HepG2 (cell line): ENCODE measurements around the gene TPBGL. TPM values are rescaled to one million over a fixed set of nuclear protein-coding genes. Genes with fewer than 3 reads are reported as not detected.

Experiments
- ADNP ChIP-seq: sonication (generic); formaldehyde crosslinking; IDR thresholded peaks from 2 replicates; pipeline ENCODE4 v1.4.0; 2020; ENCODE audit warnings: missing genetic modification reagents
- ATF1 ChIP-seq: IDR thresholded peaks from 2 replicates; pipeline ENCODE4 v1.6.1; 2016; ENCODE audit warnings: mild to moderate bottlenecking, control low read depth
- CCAR2 ChIP-seq: fragments of 200-400 bp; formaldehyde crosslinking; optimal IDR thresholded peaks from 2 replicates; pipeline ENCODE3; 2018; ENCODE audit warnings: low read depth, mild to moderate bottlenecking, low read length, moderate library complexity
- CENPT ChIP-seq: sonication (generic); formaldehyde crosslinking; IDR thresholded peaks from 2 replicates; pipeline ENCODE4 v1.8.0; 2022; ENCODE audit warnings: low read depth, mild to moderate bottlenecking, moderate library complexity, missing genetic modification reagents
- JUND ChIP-seq: sonication (generic); formaldehyde crosslinking; IDR thresholded peaks from 2 replicates; pipeline ENCODE4 v1.8.0; 2022; ENCODE audit warnings: mild to moderate bottlenecking, missing genetic modification reagents
- KLF13 ChIP-seq: sonication (generic); formaldehyde crosslinking; IDR thresholded peaks from 2 replicates; pipeline ENCODE4 v1.4.0; 2020; ENCODE audit warnings: mild to moderate bottlenecking, missing genetic modification reagents
- MEIS2 ChIP-seq: sonication (generic); formaldehyde crosslinking; IDR thresholded peaks from 2 replicates; pipeline ENCODE4 v1.9.0; 2021; ENCODE audit warnings: mild to moderate bottlenecking, missing genetic modification reagents
- MTA3 ChIP-seq: sonication (generic); formaldehyde crosslinking; IDR thresholded peaks from 2 replicates; pipeline ENCODE4 v1.4.0; 2020; ENCODE audit warnings: missing genetic modification reagents
- NFE2L1 ChIP-seq: sonication (generic); formaldehyde crosslinking; IDR thresholded peaks from 2 replicates; pipeline ENCODE4 v1.4.0; 2020; ENCODE audit warnings: missing genetic modification reagents, mild to moderate bottlenecking, borderline replicate concordance
- PRMT3 ChIP-seq: sonication (generic); formaldehyde crosslinking; IDR thresholded peaks from 2 replicates; pipeline ENCODE4 v1.8.1; 2022; ENCODE audit warnings: low read depth, mild to moderate bottlenecking, moderate library complexity, missing genetic modification reagents, borderline replicate concordance
- SMARCE1 ChIP-seq: fragments of 450-650 bp; IDR thresholded peaks from 2 replicates; pipeline ENCODE4 v1.6.1; 2017; ENCODE audit warnings: borderline replicate concordance
- SRSF9 ChIP-seq: fragments of 200-400 bp; formaldehyde crosslinking; IDR thresholded peaks from 2 replicates; pipeline ENCODE4 v1.6.1; 2018; ENCODE audit warnings: borderline replicate concordance, mild to moderate bottlenecking, low read depth, low read length; ENCODE audit not compliant: insufficient read depth, poor library complexity, severe bottlenecking
- TMF1 ChIP-seq: sonication (generic); formaldehyde crosslinking; IDR thresholded peaks from 2 replicates; pipeline ENCODE4 v1.8.1; 2022; ENCODE audit warnings: low read depth, missing genetic modification reagents
- TP53 ChIP-seq: sonication (generic); formaldehyde crosslinking; conservative IDR thresholded peaks from 2 replicates; pipeline ENCODE4 v1.4.0; 2020; ENCODE audit warnings: missing genetic modification reagents
- ZBTB1 ChIP-seq: sonication (generic); formaldehyde crosslinking; IDR thresholded peaks from 2 replicates; pipeline ENCODE4 v1.4.0; 2020; ENCODE audit warnings: missing genetic modification reagents, borderline replicate concordance
- ZFP82 ChIP-seq: sonication (generic); formaldehyde crosslinking; IDR thresholded peaks from 2 replicates; pipeline ENCODE4 v1.5.1; 2020; ENCODE audit warnings: mild to moderate bottlenecking, missing genetic modification reagents, borderline replicate concordance
- ZNF251 ChIP-seq: sonication (generic); formaldehyde crosslinking; IDR thresholded peaks from 2 replicates; pipeline ENCODE4 v1.9.0; 2021; ENCODE audit warnings: mild to moderate bottlenecking, missing genetic modification reagents
- ZNF34 ChIP-seq: sonication (generic); formaldehyde crosslinking; IDR thresholded peaks from 2 replicates; pipeline ENCODE4 v1.4.0; 2020; ENCODE audit warnings: mild to moderate bottlenecking, missing genetic modification reagents, borderline replicate concordance
- ZNF343 ChIP-seq: sonication (generic); formaldehyde crosslinking; IDR thresholded peaks from 2 replicates; pipeline ENCODE4 v1.4.0; 2020; ENCODE audit warnings: mild to moderate bottlenecking, missing genetic modification reagents
- polyA plus RNA-seq, 8 experiments: library from polyadenylated mRNA; depleted of rRNA in 3 of 8; stranded (reverse) in 7 of 8; unstranded in 1 of 8; fragments of >200 nt; fragmentation: Illumina TruSeq in 4 of 8; extraction: Trizol in 4 of 8; gene quantifications; 2 replicates each; pipeline versions ENCODE4 v1.2.1 to v1.2.3, GENCODE V29; 2011 to 2016; ENCODE audit warnings: low read depth in 4 of 8, missing spikeins in 1 of 8, mixed read lengths in 1 of 8; ENCODE audit not compliant: insufficient read depth in 1 of 8
- total RNA-seq, 5 experiments: library from RNA; depleted of rRNA; stranded (reverse); fragments of >200 nt; fragmentation: Illumina TruSeq; extraction: Trizol; gene quantifications; 2 replicates each; pipeline ENCODE4 v1.2.3, GENCODE V29; 2016; ENCODE audit warnings: low read depth in 1 of 5
- TF ChIP-seq, protein P1 (sequence below): fragments of 450-650 bp; IDR thresholded peaks from 2 replicates; pipeline ENCODE4 v1.6.1; 2017; ENCODE audit warnings: mild to moderate bottlenecking
- TF ChIP-seq, protein P2 (sequence below): sonication (generic); formaldehyde crosslinking; IDR thresholded peaks from 2 replicates; pipeline ENCODE4 v1.4.0; 2020; ENCODE audit warnings: missing genetic modification reagents, borderline replicate concordance
- TF ChIP-seq, protein P3 (sequence below): sonication (generic); formaldehyde crosslinking; IDR thresholded peaks from 2 replicates; pipeline ENCODE4 v1.5.0; 2020; ENCODE audit warnings: mild to moderate bottlenecking, missing genetic modification reagents
- TF ChIP-seq, protein P4 (sequence below): sonication (generic); formaldehyde crosslinking; IDR thresholded peaks from 2 replicates; pipeline ENCODE4 v1.8.1; 2023; ENCODE audit warnings: mild to moderate bottlenecking, missing genetic modification reagents, borderline replicate concordance

TPBGL gene
- total and polyA plus RNA-seq, 2 of the 13 experiments (the other 11 are each of a cell fraction or from before 2014, with no cell fraction given) = not detected

DNA sequence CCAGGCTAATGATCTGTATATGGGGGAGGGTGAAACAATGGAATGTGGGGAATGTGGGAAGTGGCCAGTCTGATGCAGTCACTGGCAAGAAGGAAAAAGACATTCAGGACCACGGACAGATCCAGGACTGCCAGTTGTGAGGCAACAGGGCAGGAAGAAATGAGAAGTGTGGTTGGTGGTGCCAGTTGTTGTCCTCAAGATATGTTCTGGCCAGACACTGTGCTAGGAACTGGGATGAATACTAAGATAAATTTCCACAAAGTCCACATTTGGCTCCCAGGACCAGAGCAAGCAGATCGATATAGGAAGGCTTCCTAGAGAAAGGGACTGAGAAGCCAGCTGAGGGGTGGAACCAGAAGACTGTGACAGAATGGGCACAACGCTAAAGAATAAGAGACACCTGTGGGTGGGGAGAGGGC lies 6.8 kb upstream of the TPBGL start (continued):
- TF ChIP-seq, protein P1, sequence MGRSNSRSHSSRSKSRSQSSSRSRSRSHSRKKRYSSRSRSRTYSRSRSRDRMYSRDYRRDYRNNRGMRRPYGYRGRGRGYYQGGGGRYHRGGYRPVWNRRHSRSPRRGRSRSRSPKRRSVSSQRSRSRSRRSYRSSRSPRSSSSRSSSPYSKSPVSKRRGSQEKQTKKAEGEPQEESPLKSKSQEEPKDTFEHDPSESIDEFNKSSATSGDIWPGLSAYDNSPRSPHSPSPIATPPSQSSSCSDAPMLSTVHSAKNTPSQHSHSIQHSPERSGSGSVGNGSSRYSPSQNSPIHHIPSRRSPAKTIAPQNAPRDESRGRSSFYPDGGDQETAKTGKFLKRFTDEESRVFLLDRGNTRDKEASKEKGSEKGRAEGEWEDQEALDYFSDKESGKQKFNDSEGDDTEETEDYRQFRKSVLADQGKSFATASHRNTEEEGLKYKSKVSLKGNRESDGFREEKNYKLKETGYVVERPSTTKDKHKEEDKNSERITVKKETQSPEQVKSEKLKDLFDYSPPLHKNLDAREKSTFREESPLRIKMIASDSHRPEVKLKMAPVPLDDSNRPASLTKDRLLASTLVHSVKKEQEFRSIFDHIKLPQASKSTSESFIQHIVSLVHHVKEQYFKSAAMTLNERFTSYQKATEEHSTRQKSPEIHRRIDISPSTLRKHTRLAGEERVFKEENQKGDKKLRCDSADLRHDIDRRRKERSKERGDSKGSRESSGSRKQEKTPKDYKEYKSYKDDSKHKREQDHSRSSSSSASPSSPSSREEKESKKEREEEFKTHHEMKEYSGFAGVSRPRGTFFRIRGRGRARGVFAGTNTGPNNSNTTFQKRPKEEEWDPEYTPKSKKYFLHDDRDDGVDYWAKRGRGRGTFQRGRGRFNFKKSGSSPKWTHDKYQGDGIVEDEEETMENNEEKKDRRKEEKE = no peak
- no peak for TF ChIP-seq KLF13 (CRISPR knock-in tag)
- no peak for TF ChIP-seq ADNP (CRISPR knock-in tag)
- TF ChIP-seq CCAR2 = no peak
- no peak for TF ChIP-seq MTA3 (CRISPR knock-in tag)
- no peak for TF ChIP-seq PRMT3 (CRISPR knock-in tag)
- TF ChIP-seq, protein P2, sequence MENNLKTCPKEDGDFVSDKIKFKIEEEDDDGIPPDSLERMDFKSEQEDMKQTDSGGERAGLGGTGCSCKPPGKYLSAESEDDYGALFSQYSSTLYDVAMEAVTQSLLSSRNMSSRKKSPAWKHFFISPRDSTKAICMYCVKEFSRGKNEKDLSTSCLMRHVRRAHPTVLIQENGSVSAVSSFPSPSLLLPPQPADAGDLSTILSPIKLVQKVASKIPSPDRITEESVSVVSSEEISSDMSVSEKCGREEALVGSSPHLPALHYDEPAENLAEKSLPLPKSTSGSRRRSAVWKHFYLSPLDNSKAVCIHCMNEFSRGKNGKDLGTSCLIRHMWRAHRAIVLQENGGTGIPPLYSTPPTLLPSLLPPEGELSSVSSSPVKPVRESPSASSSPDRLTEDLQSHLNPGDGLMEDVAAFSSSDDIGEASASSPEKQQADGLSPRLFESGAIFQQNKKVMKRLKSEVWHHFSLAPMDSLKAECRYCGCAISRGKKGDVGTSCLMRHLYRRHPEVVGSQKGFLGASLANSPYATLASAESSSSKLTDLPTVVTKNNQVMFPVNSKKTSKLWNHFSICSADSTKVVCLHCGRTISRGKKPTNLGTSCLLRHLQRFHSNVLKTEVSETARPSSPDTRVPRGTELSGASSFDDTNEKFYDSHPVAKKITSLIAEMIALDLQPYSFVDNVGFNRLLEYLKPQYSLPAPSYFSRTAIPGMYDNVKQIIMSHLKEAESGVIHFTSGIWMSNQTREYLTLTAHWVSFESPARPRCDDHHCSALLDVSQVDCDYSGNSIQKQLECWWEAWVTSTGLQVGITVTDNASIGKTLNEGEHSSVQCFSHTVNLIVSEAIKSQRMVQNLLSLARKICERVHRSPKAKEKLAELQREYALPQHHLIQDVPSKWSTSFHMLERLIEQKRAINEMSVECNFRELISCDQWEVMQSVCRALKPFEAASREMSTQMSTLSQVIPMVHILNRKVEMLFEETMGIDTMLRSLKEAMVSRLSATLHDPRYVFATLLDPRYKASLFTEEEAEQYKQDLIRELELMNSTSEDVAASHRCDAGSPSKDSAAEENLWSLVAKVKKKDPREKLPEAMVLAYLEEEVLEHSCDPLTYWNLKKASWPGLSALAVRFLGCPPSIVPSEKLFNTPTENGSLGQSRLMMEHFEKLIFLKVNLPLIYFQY (CRISPR knock-in tag) = peak; percentile 74
- TF ChIP-seq, protein P3, sequence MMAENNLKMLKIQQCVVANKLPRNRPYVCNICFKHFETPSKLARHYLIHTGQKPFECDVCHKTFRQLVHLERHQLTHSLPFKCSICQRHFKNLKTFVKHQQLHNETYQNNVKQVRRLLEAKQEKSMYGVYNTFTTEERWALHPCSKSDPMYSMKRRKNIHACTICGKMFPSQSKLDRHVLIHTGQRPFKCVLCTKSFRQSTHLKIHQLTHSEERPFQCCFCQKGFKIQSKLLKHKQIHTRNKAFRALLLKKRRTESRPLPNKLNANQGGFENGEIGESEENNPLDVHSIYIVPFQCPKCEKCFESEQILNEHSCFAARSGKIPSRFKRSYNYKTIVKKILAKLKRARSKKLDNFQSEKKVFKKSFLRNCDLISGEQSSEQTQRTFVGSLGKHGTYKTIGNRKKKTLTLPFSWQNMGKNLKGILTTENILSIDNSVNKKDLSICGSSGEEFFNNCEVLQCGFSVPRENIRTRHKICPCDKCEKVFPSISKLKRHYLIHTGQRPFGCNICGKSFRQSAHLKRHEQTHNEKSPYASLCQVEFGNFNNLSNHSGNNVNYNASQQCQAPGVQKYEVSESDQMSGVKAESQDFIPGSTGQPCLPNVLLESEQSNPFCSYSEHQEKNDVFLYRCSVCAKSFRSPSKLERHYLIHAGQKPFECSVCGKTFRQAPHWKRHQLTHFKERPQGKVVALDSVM (CRISPR knock-in tag) = no peak
- no peak for TF ChIP-seq SMARCE1
- no peak for TF ChIP-seq NFE2L1 (CRISPR knock-in tag)
- no peak for TF ChIP-seq TP53
- no peak for TF ChIP-seq ZNF34 (CRISPR knock-in tag)
- TF ChIP-seq ZBTB1 (CRISPR knock-in tag) = no peak
- 0 out of 2 replicates have a peak, but pooled peaks have one; percentile 38 for TF ChIP-seq MEIS2 (CRISPR knock-in tag)
- no peak for TF ChIP-seq ZFP82 (CRISPR knock-in tag)
- no peak for TF ChIP-seq JUND (CRISPR knock-in tag)
- no peak for TF ChIP-seq ATF1 (CRISPR knock-in tag)
- no peak for TF ChIP-seq ZNF251 (CRISPR knock-in tag)
- no peak for TF ChIP-seq TMF1 (CRISPR knock-in tag)
- TF ChIP-seq SRSF9 = no peak
- no peak for TF ChIP-seq ZNF343 (CRISPR knock-in tag)
- TF ChIP-seq CENPT = no peak
- TF ChIP-seq, protein P4, sequence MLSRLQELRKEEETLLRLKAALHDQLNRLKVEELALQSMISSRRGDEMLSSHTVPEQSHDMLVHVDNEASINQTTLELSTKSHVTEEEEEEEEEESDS (CRISPR knock-in tag) = no peak
